Measurements from ENCODE around the gene PGM1. TPM values are rescaled to one million over a fixed set of nuclear protein-coding genes. Genes with fewer than 3 reads are reported as not detected.
A peak's percentile ranks its signal among the peaks of the same experiment; 100 is the strongest.
"Not testable (repeated sequence)": the region's sequence is repeated elsewhere in the genome, so short reads cannot be mapped to it uniquely, and the experiment has no call there.

The PGM1 gene
- polyA plus RNA-seq, 3 donors: 8.2 to 39.8 (median 28.7) TPM

GRCh38 chr1:63575340-63575826 lies 17.8 kb upstream of the PGM1 start:
- Mint-ChIP-seq H3K27me3 (ENCODE audit: low read depth in 3 of 3) (no peaks in the 10 kb centered on the region), H3K36me3 (no peaks in the 10 kb centered on the region), H3K4me3 (no peak overlapping the region), H3K27ac (no peak overlapping the region), H3K4me1 (no peaks in the 10 kb centered on the region), H3K9me3 (peaks cover 0 to 13% (median 3%) of the 10 kb centered on the region in 7 donors)
- Histone ChIP-seq H3K27ac (ENCODE audit: low read depth in 1 of 2, low read length in 2 of 2) (no peak overlapping the region), H2AFZ (ENCODE audit: insufficient read depth, low read depth, low read length, poor library complexity, severe bottlenecking) (no peak overlapping the region), H3K9me3 (replicated peaks in 1 of 2; ENCODE audit: control insufficient read depth in 1 of 2, insufficient read depth in 1 of 2, low read length in 2 of 2) (no peaks in the 10 kb centered on the region), H4K20me1 (ENCODE audit: insufficient read depth, low read length) (no peaks in the 10 kb centered on the region), H3K4me3 (replicated peaks in 1 of 3; ENCODE audit: low read depth in 2 of 3, low read length in 3 of 3) (no peak overlapping the region), H3K4me1 (ENCODE audit: control insufficient read depth in 1 of 2, insufficient read depth in 2 of 2, low read length in 2 of 2) (no peaks in the 10 kb centered on the region), H3K27me3 (ENCODE audit: control insufficient read depth in 2 of 2, insufficient read depth in 2 of 2, low read length in 2 of 2) (no peaks in the 10 kb centered on the region), H3K36me3 (replicated peaks in 1 of 2; ENCODE audit: control insufficient read depth in 1 of 2, insufficient read depth in 2 of 2, low read length in 2 of 2) (no peaks in the 10 kb centered on the region), H3K4me2 (replicated peaks; ENCODE audit: extremely low read depth, low read length, poor library complexity, severe bottlenecking) (no peak overlapping the region), H3K79me2 (ENCODE audit: insufficient read depth, low read length) (no peaks in the 10 kb centered on the region), H3K9ac (ENCODE audit: insufficient read depth, low read length, poor library complexity, severe bottlenecking) (no peak overlapping the region)
- TF ChIP-seq CTCF (IDR thresholded peaks at IDR 0.05): peak; percentile 94
- intact Hi-C loops (cut with micrococcal nuclease): no loop called here
- peak; percentile 5 to 45 (median 6) for DNase-seq
- WGBS (ENCODE audit: insufficient coverage): no CpG with 5 or more reads among the region's 4 CpGs

GRCh38 chr1:63586326-63586725 lies 6.9 kb upstream of the PGM1 start:
- no CpG with 5 or more reads among the region's 1 CpG for WGBS (ENCODE audit: insufficient coverage)
- H3K9me3 Mint-ChIP-seq: peaks cover 3 to 11% (median 6%) of the 10 kb centered on the region in 7 donors
- H3K4me1 ChIP-seq (ENCODE audit: control insufficient read depth in 1 of 2, insufficient read depth in 2 of 2, low read length in 2 of 2); H2AFZ ChIP-seq (ENCODE audit: insufficient read depth, low read depth, low read length, poor library complexity, severe bottlenecking); H3K27ac ChIP-seq (ENCODE audit: low read depth in 1 of 2, low read length in 2 of 2); H3K4me2 ChIP-seq (replicated peaks; ENCODE audit: extremely low read depth, low read length, poor library complexity, severe bottlenecking); H3K36me3 ChIP-seq (replicated peaks in 1 of 2; ENCODE audit: control insufficient read depth in 1 of 2, insufficient read depth in 2 of 2, low read length in 2 of 2); H3K9ac ChIP-seq (ENCODE audit: insufficient read depth, low read length, poor library complexity, severe bottlenecking); H3K27me3 Mint-ChIP-seq (ENCODE audit: low read depth in 3 of 3); H3K4me1 Mint-ChIP-seq; H4K20me1 ChIP-seq (ENCODE audit: insufficient read depth, low read length); H3K27me3 ChIP-seq (ENCODE audit: control insufficient read depth in 2 of 2, insufficient read depth in 2 of 2, low read length in 2 of 2); H3K9me3 ChIP-seq (replicated peaks in 1 of 2; ENCODE audit: control insufficient read depth in 1 of 2, insufficient read depth in 1 of 2, low read length in 2 of 2); H3K79me2 ChIP-seq (ENCODE audit: insufficient read depth, low read length); DNase-seq; H3K36me3 Mint-ChIP-seq; H3K4me3 Mint-ChIP-seq; H3K4me3 ChIP-seq (replicated peaks in 1 of 3; ENCODE audit: low read depth in 2 of 3, low read length in 3 of 3); intact Hi-C loops (cut with micrococcal nuclease); H3K27ac Mint-ChIP-seq: not testable (repeated sequence)

Measured in CD14-positive monocyte (primary cell).